ENCODE data around the gene MED12. TPM values are rescaled to one million over a fixed set of nuclear protein-coding genes. Genes with fewer than 3 reads are reported as not detected.

The MED12 gene
- total and polyA plus RNA-seq, 4 donors: 5.0 to 68.4 (median 33.0) TPM

DNA sequence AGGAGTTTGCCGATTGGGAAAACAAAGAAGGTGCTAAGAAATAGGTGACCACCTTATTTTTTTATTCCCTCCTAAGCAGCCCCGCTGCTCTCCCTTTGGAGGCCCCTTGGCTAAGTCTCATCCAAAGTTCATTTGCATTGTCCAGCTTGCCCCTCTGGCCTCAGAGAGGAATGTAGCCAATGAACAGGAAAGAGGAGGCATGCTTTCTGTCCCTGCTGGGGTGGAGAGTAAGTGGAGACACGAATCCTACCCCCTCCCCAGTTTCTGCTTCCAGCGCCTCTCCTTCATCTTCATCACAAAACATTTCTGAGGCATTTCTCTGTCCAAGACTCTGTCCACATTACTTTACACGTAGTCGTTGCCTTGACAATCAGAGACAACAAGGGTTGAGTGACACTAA lies 64.9 kb downstream of the MED12 start:
- WGBS, 2 donors: 35 to 53% methylated on average over 6 of the region's 6 CpGs

DNA sequence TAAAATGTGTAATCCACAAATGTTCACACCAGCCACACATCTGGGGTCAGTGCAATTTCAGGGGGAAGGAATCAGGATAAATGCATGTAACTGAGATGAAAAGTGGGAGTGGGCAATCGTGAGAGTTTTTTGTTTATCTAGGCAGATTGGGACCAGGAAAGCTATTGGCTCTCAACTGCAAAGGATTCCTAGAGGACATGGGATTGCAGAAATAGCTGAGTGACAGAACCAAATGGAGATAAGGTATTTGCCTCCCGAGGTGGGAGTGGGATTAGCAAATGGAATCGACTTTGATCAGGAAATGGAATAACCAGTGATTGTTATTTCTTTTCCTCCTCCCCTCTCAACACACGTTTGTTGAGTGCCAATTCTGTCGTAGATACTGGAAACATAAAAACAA lies 65.7 kb downstream of the MED12 start:
- Histone ChIP-seq H3K9me3 (ENCODE audit: control insufficient read depth, low read length) (no peaks in the 10 kb centered on the region), H3K27me3 (ENCODE audit: control insufficient read depth in 1 of 2, insufficient read depth in 2 of 2, low read length in 1 of 2) (no peaks in the 10 kb centered on the region), H3K36me3 (ENCODE audit: control insufficient read depth in 1 of 2, insufficient read depth in 2 of 2, low read length in 1 of 2) (no peaks in the 10 kb centered on the region), H3K4me1 (ENCODE audit: control insufficient read depth in 1 of 2, insufficient read depth in 2 of 2, low read length in 2 of 2) (no peaks in the 10 kb centered on the region), H3K27ac (ENCODE audit: low read depth in 1 of 2, low read length in 2 of 2) (no peak overlapping the region), H3K4me3 (ENCODE audit: low read length in 2 of 2) (no peak overlapping the region)
- no peak for ATAC-seq (ENCODE audit: low FRiP score)
- DNase-seq: no peak
- intact Hi-C loops (cut with DNase I): loop anchor here in 1 of 2 donors (5.0 to 10.0 kb wide), 2 partner anchors 181 to 212 kb away; partner anchors contain the start of gene TAF1
- WGBS, 2 donors: 35 to 48% methylated on average over 5 of the region's 5 CpGs

More for the DNA sequence above, 64.9 kb downstream of the MED12 start:
- no peak for ATAC-seq (ENCODE audit: low FRiP score)
- no peaks in the 10 kb centered on the region for H3K27me3 ChIP-seq (ENCODE audit: control insufficient read depth in 1 of 2, insufficient read depth in 2 of 2, low read length in 1 of 2)
- no peak for DNase-seq
- no peak overlapping the region for H3K27ac ChIP-seq (ENCODE audit: low read depth in 1 of 2, low read length in 2 of 2)
- H3K9me3 ChIP-seq (ENCODE audit: control insufficient read depth, low read length): no peaks in the 10 kb centered on the region
- H3K4me1 ChIP-seq (ENCODE audit: control insufficient read depth in 1 of 2, insufficient read depth in 2 of 2, low read length in 2 of 2): no peaks in the 10 kb centered on the region
- intact Hi-C loops (cut with DNase I): loop anchor here in 1 of 2 donors (5.0 to 10.0 kb wide), 2 partner anchors 181 to 211 kb away; partner anchors contain the start of gene TAF1
- H3K4me3 ChIP-seq (ENCODE audit: low read length in 2 of 2): no peak overlapping the region
- H3K36me3 ChIP-seq (ENCODE audit: control insufficient read depth in 1 of 2, insufficient read depth in 2 of 2, low read length in 1 of 2): no peaks in the 10 kb centered on the region

DNA sequence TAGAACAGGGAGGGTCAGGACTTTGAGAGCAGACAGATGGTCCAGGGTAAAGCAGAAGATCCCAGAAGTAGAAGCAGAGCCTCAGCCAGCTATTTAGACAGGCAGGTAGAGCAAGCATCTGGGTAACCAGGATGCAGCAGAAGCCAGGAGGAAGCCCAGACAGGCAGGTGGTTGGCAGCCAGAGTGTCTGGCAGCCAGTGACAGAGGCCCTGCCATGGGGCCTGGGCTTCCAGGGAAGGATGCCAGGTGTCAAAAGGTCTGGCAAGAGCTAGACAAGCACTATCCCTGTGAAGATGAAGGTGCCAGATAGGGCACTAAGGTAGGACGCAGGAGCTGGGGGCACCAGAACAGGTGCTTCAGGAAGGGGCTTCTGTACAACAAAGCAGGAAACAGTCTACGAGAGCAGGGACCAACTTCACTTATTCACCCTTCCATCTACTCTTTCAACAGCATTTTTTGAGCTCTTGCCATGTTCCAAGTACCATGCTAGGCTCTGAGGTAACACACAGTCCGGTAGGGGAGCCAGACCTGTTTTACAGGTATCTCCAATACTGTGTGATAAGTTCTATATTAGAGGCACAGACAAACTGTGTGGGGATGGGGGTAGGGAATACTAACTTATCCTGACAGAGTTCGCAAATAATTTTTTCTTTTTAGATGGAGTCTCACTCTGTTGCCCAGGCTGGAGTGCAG lies 66.6 kb downstream of the MED12 start:
- intact Hi-C loops (cut with DNase I): loop anchor here in 1 of 2 donors (5.0 to 10.0 kb wide), 2 partner anchors 180 to 213 kb away; partner anchors contain the start of gene TAF1
- Histone ChIP-seq H3K4me1 (ENCODE audit: control insufficient read depth in 1 of 2, insufficient read depth in 2 of 2, low read length in 2 of 2) (no peaks in the 10 kb centered on the region), H3K9me3 (ENCODE audit: control insufficient read depth, low read length) (no peaks in the 10 kb centered on the region), H3K4me3 (ENCODE audit: low read length in 2 of 2) (no peak overlapping the region), H3K27me3 (ENCODE audit: control insufficient read depth in 1 of 2, insufficient read depth in 2 of 2, low read length in 1 of 2) (no peaks in the 10 kb centered on the region), H3K36me3 (ENCODE audit: control insufficient read depth in 1 of 2, insufficient read depth in 2 of 2, low read length in 1 of 2) (no peaks in the 10 kb centered on the region), H3K27ac (ENCODE audit: low read depth in 1 of 2, low read length in 2 of 2) (no peak overlapping the region)
- ATAC-seq (ENCODE audit: low FRiP score): no peak
- no peak for DNase-seq
- WGBS, 2 donors: 78 to 90% methylated on average over 4 of the region's 4 CpGs

DNA sequence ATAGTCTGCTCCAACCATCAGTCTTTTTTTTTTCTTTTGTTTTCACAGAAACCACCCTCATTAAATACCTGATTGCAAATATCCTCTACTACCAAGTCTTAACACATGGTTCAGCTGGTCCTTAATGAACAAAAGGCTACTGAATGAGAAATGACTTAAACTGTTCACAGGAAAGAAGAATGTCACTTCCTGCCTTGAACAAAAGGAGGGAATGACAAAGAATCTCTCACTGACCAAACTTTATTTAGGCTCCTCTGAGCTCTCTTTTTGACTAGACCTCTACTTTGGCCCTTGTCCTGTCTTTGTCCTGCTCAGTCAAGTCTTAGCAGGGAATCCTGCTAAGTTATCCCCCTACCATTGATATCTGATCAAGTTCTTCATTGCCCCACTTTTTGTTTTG lies 72.9 kb downstream of the MED12 start:
- Histone ChIP-seq H3K36me3 (ENCODE audit: control insufficient read depth in 1 of 2, insufficient read depth in 2 of 2, low read length in 1 of 2) (no peaks in the 10 kb centered on the region), H3K4me1 (ENCODE audit: control insufficient read depth in 1 of 2, insufficient read depth in 2 of 2, low read length in 2 of 2) (no peaks in the 10 kb centered on the region), H3K4me3 (ENCODE audit: low read length in 2 of 2) (no peak overlapping the region), H3K27me3 (ENCODE audit: control insufficient read depth in 1 of 2, insufficient read depth in 2 of 2, low read length in 1 of 2) (no peaks in the 10 kb centered on the region), H3K9me3 (ENCODE audit: control insufficient read depth, low read length) (no peaks in the 10 kb centered on the region), H3K27ac (ENCODE audit: low read depth in 1 of 2, low read length in 2 of 2) (no peak overlapping the region)
- intact Hi-C loops (cut with DNase I): no loop called here
- DNase-seq (no peak), ATAC-seq (ENCODE audit: low FRiP score) (no peak)

Other genes starting within 250 kb of the MED12 start
- not detected for gene TEX11, start 209.9 kb upstream of the MED12 start, total RNA-seq
- gene TEX11, start 209.9 kb upstream of the MED12 start, polyA plus RNA-seq: not detected
- gene SLC7A3, start 187.5 kb upstream of the MED12 start, total RNA-seq: not detected
- not detected for gene SLC7A3, start 187.5 kb upstream of the MED12 start, polyA plus RNA-seq
- 10 to 100 TPM; 50.2 to 60.4 TPM for gene SNX12, start 50.3 kb upstream of the MED12 start, total RNA-seq
- 10 to 100 TPM; 31.8 to 66.0 TPM for gene SNX12, start 50.3 kb upstream of the MED12 start, polyA plus RNA-seq
- 10 to 100 TPM; 24.2 to 31.5 TPM for gene FOXO4, start 22.7 kb upstream of the MED12 start, total RNA-seq
- 10 to 100 TPM; 18.1 to 29.8 TPM for gene FOXO4, start 22.7 kb upstream of the MED12 start, polyA plus RNA-seq
- gene CXorf65, start 11.9 kb upstream of the MED12 start, total RNA-seq: not detected
- under 1 TPM in 1 of 2 donors, not detected in 1; 0.26 TPM for gene CXorf65, start 11.9 kb upstream of the MED12 start, polyA plus RNA-seq
- 1 to 10 TPM; 4.4 to 7.1 TPM for gene IL2RG, start 7.0 kb upstream of the MED12 start, total RNA-seq
- 1 to 10 TPM; 1.4 to 7.6 TPM for gene IL2RG, start 7.0 kb upstream of the MED12 start, polyA plus RNA-seq
- 1 to 10 TPM; 1.5 to 4.5 TPM for gene NLGN3, start 26.2 kb downstream of the MED12 start, total RNA-seq
- 1 to 10 TPM in 1 of 2 donors, under 1 TPM in 1; 0.63 to 1.2 TPM for gene NLGN3, start 26.2 kb downstream of the MED12 start, polyA plus RNA-seq
- gene GJB1, start 104.6 kb downstream of the MED12 start, total RNA-seq: not detected
- 1 to 10 TPM in 1 of 2 donors, not detected in 1; 2.0 TPM for gene GJB1, start 104.6 kb downstream of the MED12 start, polyA plus RNA-seq
- gene ZMYM3, start 135.5 kb downstream of the MED12 start, total RNA-seq: 10 to 100 TPM; 14.5 to 26.0 TPM
- 10 to 100 TPM in 1 of 2 donors, 1 to 10 TPM in 1; 3.8 to 16.3 TPM for gene ZMYM3, start 135.5 kb downstream of the MED12 start, polyA plus RNA-seq
- gene NONO, start 165.0 kb downstream of the MED12 start, total RNA-seq: 100 to 1,000 TPM; 191 to 208 TPM
- 100 to 1,000 TPM in 1 of 2 donors, 10 to 100 TPM in 1; 85.8 to 158 TPM for gene NONO, start 165.0 kb downstream of the MED12 start, polyA plus RNA-seq
- gene ITGB1BP2, start 183.2 kb downstream of the MED12 start, total RNA-seq: 10 to 100 TPM; 12.6 to 22.3 TPM
- gene ITGB1BP2, start 183.2 kb downstream of the MED12 start, polyA plus RNA-seq: 10 to 100 TPM; 10.8 to 14.9 TPM
- gene TAF1, start 247.8 kb downstream of the MED12 start, total RNA-seq: 10 to 100 TPM; 45.0 to 58.5 TPM
- 10 to 100 TPM in 1 of 2 donors, 1 to 10 TPM in 1; 5.5 to 15.2 TPM for gene TAF1, start 247.8 kb downstream of the MED12 start, polyA plus RNA-seq